ENCODE results near the gene PRKCH.
"Not testable (repeated sequence)": the region's sequence is repeated elsewhere in the genome, so short reads cannot be mapped to it uniquely, and the experiment has no call there.

DNA sequence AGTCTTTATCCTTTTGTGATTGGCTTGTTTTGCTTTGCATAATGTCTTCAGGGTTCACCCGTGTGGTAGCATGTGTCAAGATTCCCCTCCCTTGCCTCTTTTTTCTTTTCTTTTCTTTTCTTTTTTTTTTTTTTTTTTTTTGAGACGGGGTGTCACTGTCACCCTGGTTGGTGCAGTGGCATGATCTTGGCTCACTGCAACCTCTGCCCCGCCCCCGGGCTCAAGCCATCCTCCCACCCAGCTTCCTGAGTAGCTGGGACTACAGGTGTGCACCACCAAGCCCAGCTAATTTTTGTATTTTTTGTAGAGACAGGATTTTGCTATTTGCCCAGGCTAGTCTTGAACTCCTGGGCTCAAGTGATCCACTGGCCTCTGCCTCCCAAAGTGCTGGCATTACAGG is 94.6 kb downstream of the PRKCH start:
- TF ChIP-seq, protein P1, sequence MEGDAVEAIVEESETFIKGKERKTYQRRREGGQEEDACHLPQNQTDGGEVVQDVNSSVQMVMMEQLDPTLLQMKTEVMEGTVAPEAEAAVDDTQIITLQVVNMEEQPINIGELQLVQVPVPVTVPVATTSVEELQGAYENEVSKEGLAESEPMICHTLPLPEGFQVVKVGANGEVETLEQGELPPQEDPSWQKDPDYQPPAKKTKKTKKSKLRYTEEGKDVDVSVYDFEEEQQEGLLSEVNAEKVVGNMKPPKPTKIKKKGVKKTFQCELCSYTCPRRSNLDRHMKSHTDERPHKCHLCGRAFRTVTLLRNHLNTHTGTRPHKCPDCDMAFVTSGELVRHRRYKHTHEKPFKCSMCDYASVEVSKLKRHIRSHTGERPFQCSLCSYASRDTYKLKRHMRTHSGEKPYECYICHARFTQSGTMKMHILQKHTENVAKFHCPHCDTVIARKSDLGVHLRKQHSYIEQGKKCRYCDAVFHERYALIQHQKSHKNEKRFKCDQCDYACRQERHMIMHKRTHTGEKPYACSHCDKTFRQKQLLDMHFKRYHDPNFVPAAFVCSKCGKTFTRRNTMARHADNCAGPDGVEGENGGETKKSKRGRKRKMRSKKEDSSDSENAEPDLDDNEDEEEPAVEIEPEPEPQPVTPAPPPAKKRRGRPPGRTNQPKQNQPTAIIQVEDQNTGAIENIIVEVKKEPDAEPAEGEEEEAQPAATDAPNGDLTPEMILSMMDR (IDR thresholded peaks at IDR 0.05): not testable (repeated sequence)
- TF ChIP-seq POLR2A (IDR thresholded peaks at IDR 0.05): not testable (repeated sequence)
